HG03575 (cell line): ENCODE data around the gene SERPINB7.
"Not testable (repeated sequence)": the region's sequence is repeated elsewhere in the genome, so short reads cannot be mapped to it uniquely, and the experiment has no call there.

Experiments used
- ATAC-seq: cut with Tn5 transposase; IDR thresholded peaks from one replicate; pipeline ENCODE4 v1.9.1; 2021; ENCODE audit not compliant: unreplicated experiment, insufficient number of reproducible peaks, low FRiP score; ENCODE audit errors: extremely low read depth

The SERPINB7 gene

GRCh38 chr18:63775166-63775730 lies at the start of gene SERPINB7:
TSS of gene SERPINB7 (plus strand) at chr18:63775418. CDS start at chr18:63782373, 6,955 bp downstream.
- ATAC-seq = no peak

- ATAC-seq = no peak
Measured at GRCh38 chr18:63725682-63726480, 49.3 kb upstream of the SERPINB7 start.

- no peak for ATAC-seq
Measured at GRCh38 chr18:63730773-63731172, 44.4 kb upstream of the SERPINB7 start.

GRCh38 chr18:63731215-63731614 lies 44.0 kb upstream of the SERPINB7 start:
- ATAC-seq = no peak

GRCh38 chr18:63736876-63737275 lies 38.3 kb upstream of the SERPINB7 start:
- ATAC-seq = no peak

- no peak for ATAC-seq
Measured at GRCh38 chr18:63741769-63742168, 33.4 kb upstream of the SERPINB7 start.

- no peak for ATAC-seq
Measured at GRCh38 chr18:63747006-63747405, 28.2 kb upstream of the SERPINB7 start.

- ATAC-seq = no peak
Measured at GRCh38 chr18:63749489-63749888, 25.7 kb upstream of the SERPINB7 start.

- no peak for ATAC-seq
Measured at GRCh38 chr18:63752636-63753035, 22.6 kb upstream of the SERPINB7 start.

GRCh38 chr18:63753676-63754075 lies 21.5 kb upstream of the SERPINB7 start:
- ATAC-seq = no peak

- ATAC-seq = no peak
Measured at GRCh38 chr18:63757541-63757940, 17.7 kb upstream of the SERPINB7 start.

GRCh38 chr18:63758615-63759240 lies 16.5 kb upstream of the SERPINB7 start:
- no peak for ATAC-seq

GRCh38 chr18:63759786-63760185 lies 15.4 kb upstream of the SERPINB7 start:
- not testable (repeated sequence) for ATAC-seq

GRCh38 chr18:63762518-63762917 lies 12.7 kb upstream of the SERPINB7 start:
- no peak for ATAC-seq

GRCh38 chr18:63763831-63764600 lies 11.2 kb upstream of the SERPINB7 start:
- no peak for ATAC-seq

GRCh38 chr18:63765837-63766236 lies 9.4 kb upstream of the SERPINB7 start:
- ATAC-seq = no peak

GRCh38 chr18:63773551-63773950 lies 1.7 kb upstream of the SERPINB7 start:
- no peak for ATAC-seq

GRCh38 chr18:63774511-63774910 lies 707 bp upstream of the SERPINB7 start:
- ATAC-seq = no peak

- ATAC-seq = no peak
Measured at GRCh38 chr18:63779386-63779785, 4.2 kb downstream of the SERPINB7 start.
